CD4-positive, alpha-beta T cell treated with Interferon alpha-2 for 1 hour (primary cell): ENCODE results near the gene WDR1.

ENCODE experiments used
- DNase-seq, 2 donors: peaks; one replicate each; pipeline ENCODE4 v3.0.0-alpha.2; 2020 to 2022

The WDR1 gene

GRCh38 chr4:10113362-10114047, 3.1 kb downstream of the WDR1 start:
- no peak for DNase-seq

- DNase-seq, result no peak
Measured at GRCh38 chr4:10112658-10113284, 3.8 kb downstream of the WDR1 start.

GRCh38 chr4:10111067-10111801, 5.4 kb downstream of the WDR1 start:
- no peak for DNase-seq

- DNase-seq, result no peak
Measured at GRCh38 chr4:10109995-10110670, 6.5 kb downstream of the WDR1 start.

GRCh38 chr4:10108818-10109783, 7.5 kb downstream of the WDR1 start:
- peak in 1 of 2 donors; percentile 49 for DNase-seq

GRCh38 chr4:10108391-10108790, 8.2 kb downstream of the WDR1 start:
- DNase-seq, result no peak

- DNase-seq, result no peak
Measured at GRCh38 chr4:10107111-10108091, 9.2 kb downstream of the WDR1 start.

- DNase-seq, result peak; percentile 51 to 66
Measured at GRCh38 chr4:10106421-10107039, 10.1 kb downstream of the WDR1 start.

GRCh38 chr4:10105920-10106319, 10.7 kb downstream of the WDR1 start:
- DNase-seq, result no peak

GRCh38 chr4:10105421-10105820, 11.2 kb downstream of the WDR1 start:
- DNase-seq, result no peak

GRCh38 chr4:10104991-10105276, 11.7 kb downstream of the WDR1 start:
- no peak for DNase-seq

- no peak for DNase-seq
Measured at GRCh38 chr4:10104211-10104990, 12.2 kb downstream of the WDR1 start.

- DNase-seq, result no peak
Measured at GRCh38 chr4:10102474-10103332, 13.9 kb downstream of the WDR1 start.

GRCh38 chr4:10101671-10102473, 14.7 kb downstream of the WDR1 start:
- DNase-seq, result no peak

GRCh38 chr4:10100734-10101216, 15.8 kb downstream of the WDR1 start:
- peak; percentile 24 to 47 for DNase-seq

GRCh38 chr4:10099499-10100325, 16.9 kb downstream of the WDR1 start:
- peak in 1 of 2 donors; percentile 48 for DNase-seq

GRCh38 chr4:10098780-10099160, 17.8 kb downstream of the WDR1 start:
- no peak for DNase-seq
